ENCODE measurements around the gene GPR4.
"Not testable (repeated sequence)": the region's sequence is repeated elsewhere in the genome, so short reads cannot be mapped to it uniquely, and the experiment has no call there.

Gene GPR4

DNA sequence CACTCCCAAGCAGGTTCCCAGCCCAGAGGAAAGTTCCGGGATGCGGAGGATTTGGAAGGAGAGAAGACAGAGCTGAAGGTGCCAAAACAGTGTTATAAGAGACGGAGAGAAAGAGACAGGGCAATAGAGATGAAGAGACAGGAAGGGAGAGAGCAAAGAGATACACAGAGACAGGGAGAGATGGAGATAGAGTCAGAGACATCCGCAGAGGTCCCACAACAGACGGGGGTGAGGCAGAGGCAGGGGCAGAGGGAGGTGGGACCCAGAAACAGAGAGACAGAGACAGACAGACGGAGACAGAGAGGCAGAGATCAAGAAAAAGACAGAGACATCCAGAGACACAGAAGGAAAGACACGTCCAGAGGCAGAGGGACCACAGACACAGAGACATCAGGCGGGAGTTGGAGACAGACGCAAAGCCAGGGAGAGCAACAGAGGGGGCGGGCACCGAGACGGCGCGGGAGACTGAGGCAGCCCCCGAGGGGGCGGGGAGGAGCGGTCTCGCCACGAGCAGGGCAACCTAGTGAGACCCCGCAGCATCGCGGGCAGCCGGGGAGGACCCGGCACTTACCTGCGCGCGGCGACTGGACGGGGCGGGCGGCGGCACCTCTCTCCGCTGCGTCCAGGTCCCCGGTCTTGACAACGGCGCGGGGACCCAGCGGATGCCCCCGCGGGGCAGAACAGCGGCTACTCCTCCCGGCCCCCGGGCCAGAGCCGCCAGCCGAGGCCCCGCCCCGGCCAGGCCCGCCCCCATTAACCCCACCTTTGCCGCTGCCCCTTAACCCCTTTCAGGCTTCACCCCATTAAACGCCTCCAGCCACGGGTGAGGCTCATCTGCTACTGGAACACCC, at the start of gene GPR4:
GPR4 (minus strand) TSS at position 689 of the 851 bp plus-strand sequence. CDS start 10,346 bp downstream, outside the sequence.
- DNase-seq = peak; percentile 53

- no peak for DNase-seq
Measured at GRCh38 chr19:45650722-45651121, 48.7 kb upstream of the GPR4 start.

- no peak for DNase-seq
Measured at GRCh38 chr19:45646345-45646698, 44.3 kb upstream of the GPR4 start.

GRCh38 chr19:45645631-45646344, 43.8 kb upstream of the GPR4 start:
- DNase-seq = peak; percentile 96

DNA sequence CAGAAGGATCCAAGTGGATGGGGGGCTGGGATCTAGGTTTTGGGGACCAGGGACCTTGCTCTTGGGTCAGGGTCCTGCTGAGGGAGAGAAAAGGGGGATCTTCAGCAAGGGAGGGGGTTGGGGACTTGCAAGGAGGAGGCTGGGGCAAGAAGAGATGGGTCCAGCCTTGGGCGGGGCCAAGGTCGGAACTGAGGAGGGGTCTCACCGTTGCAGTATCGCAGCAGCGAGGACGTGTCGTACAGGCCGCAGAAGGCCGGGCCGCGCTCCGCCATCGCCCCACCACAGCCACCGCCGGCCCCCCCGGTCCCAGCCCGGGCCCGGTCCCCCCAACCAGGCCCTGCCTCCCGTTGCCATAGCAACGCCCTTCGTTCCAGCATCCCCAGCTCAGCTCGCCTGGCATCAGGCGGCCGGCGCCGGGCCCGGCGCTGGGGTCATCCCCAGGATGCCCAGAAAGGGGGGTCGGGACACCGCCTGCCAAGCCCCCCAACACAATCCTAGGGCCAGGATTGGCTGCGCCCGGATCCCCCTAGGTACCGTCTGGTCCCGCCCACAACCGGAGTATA, 43.1 kb upstream of the GPR4 start:
- DNase-seq = no peak

DNA sequence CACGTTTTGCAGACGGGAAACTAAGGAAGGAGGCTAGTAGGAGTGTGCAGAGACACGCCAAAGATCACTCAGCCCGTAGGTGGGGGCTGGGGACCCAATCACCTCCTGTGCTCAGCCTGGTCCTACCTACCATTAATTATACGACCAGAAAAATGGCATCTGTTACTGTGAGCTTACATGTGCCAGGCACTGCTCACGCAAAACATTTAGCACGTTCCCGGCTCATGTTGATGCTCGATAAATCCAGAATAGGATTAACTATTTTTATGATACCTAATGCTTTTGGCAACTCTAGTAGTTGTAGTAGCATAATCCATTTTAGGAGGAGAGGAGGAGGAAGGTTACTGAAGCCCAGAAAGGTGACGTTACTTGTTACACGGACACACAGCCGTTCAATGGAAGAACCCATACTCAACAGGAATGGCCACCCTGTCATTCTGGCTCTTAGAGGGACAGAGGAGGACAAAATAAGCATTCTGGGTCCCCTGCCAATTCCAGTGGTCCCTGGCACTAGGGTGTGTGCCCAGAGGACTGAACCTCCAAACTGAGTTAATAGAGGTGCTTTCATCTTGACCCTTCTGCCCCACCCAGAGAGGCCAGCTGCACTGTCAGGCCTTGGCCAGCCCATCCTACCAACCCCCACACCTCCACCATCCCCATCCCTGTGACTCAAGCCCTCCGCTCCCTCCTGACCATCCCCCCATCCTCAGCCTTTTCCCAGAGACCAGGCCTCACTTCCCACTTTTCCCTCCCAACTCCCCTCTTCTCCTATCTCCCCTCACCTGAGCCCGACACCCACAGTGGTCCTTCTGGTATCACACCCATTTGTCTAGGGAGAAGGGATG, 42.1 kb upstream of the GPR4 start:
- DNase-seq = peak; percentile 70

- peak; percentile 86 for DNase-seq
Measured at GRCh38 chr19:45643024-45643926, 41.3 kb upstream of the GPR4 start.

DNA sequence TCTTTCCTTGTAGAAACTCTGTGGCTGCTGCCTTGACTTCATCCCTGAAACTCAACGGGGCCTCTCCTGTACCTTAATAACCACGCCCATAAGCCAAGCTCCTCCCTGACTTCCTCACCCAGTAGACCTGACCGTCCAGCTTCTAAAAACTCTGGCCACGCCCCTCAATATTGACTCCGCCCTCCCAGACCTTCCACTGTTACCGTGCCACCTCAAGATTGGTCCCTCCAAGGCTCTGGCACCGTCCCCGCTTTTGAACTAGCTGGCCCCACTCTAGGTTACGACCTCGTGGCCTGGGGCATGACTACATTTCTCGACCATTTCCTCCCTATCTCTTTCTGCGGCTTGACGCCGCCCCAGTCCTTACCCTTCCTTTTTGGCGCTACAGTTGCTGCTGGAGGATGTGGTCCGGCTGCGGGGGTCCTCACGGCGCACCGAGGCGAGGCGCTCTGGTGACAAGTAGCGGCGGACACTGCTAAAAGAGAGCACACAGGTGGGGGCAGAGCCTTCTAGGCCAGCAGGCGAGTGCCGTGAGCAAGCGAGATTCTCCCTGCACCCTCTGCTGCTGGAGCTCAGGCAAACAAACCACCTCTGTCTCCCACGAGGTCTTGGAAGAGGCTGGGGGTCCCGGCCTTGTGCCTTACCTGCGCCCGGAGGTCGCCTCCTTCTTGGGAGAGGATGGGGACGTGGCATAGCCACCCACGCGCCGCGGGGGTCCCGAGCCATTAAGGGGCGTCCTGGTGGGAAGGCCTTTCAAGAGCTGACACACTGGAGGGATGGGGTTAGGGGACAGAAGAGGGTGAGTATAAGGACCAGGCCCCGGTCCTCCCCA, 39.5 kb upstream of the GPR4 start:
- DNase-seq = peak; percentile 95

DNA sequence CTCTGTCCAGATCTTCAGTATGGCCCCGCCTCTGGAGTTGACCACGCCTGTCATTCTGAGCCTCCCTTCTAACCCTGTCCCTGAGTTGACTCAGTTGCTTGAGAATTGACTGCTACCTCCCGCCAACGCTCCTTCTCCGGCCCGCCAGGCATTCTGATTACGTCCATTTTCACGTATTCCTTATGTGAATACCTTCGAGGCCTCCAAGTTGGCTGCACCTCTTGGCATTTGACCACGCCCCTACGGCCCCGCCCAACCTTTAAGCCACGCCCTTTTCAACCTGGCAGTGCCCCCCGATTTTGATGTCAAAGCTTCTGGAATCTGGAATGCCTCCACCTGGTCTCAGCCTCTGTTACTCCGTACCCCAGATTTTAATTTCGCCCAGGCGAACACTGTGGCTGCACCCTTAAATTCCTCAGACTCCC, 38.8 kb upstream of the GPR4 start:
- DNase-seq = no peak

DNA sequence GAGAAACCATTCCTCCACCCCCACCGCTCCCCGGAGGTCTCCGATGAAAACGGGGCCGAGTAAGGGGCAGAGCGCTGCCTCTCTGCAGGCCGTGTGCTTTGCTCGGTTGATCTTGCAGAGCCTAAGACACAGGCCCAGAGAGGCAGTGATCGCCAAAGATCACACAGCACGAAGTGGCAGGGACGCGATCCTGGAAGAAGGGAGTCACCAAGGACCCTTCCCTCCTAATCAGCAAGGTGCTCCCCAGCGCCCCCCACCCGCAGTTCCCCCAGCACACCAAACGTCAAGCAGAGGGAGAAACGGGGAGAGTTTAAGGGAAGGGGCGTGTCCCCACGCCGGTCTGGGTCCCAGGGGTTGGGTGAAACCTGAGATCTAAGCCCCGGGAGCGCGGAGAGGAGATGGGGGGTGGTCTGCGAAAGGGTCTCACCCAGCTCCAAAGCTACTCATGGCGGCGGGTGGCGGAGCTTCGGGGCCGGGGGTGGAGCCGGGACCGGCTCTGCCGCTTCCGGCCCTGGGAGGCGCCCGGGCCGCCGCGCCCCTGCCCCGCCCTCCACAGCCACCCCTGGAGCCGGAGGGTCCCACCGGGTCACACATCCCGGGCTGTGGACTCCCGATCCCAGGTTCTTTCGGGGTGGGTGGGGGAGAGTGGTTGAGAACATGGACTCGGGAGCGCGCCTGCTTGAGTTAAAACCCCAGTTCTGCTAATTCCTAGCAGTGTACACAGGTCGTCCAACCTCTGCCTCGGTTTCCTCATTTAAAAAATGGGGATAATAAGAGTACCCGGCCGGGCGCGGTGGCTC, 37.1 kb upstream of the GPR4 start, which contains the start of gene EML2:
EML2 (minus strand) TSS at position 468 of the 800 bp plus-strand sequence; CDS start at position 447, 21 bp downstream.
- DNase-seq = peak; percentile 74

- DNase-seq = no peak
Measured at GRCh38 chr19:45637890-45638667, 36.1 kb upstream of the GPR4 start.

GRCh38 chr19:45636902-45637301, 34.9 kb upstream of the GPR4 start:
- no peak for DNase-seq

DNA sequence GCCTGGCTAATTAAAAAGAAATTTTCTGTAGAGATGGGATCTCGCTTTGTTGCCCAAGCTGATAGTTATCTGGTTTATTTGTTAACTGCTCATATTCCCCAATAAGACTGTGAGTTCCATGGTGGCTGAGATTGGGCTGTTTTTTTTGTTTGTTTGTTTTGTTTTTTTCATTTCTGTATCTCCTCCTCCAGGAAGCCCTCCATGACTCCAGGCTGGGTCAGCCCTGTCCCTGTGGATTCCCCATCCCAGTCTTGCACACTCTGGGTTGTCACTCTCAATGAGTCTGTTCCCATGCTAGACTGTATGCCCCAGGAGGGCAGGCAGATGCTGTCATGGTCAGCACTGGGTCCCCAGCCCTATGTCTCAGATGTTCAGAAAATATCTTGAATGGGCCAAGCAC, 34.3 kb upstream of the GPR4 start:
- no peak for DNase-seq

DNA sequence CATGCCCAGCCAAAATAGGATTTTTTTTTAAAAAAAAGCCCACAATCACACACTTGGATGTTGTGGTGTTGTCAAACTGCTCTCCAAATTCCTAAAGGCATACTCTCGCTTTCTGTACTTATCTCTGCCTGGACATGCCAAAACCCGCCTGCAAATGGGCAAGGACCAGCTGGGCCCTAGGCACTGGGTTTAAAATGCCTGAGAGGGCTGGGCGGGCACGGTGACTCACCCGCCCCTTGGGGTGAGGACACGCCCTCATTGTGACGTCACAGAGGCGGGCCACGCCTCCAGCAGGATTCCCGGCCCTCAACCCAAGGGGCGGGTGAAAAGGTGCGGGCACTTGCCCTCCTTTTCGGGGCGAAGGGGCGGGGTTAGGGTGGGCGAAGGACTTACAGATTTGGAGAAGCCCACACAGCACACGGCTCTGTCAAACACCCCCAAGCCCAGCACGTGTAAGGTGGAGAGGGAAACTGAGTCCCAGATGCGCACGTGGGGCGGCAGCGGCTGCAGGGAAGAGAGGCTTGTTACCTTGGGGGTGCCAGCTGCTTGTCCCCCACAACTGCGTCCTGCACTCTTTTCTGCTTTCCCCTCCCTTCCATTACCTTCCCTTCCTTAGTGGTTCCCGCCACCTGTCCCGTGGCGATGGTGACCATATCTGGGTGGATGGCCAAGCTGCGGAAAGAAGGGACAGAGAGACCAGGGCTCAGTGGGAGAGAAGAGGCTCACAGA, 30.6 kb upstream of the GPR4 start:
- DNase-seq = peak; percentile 90

DNA sequence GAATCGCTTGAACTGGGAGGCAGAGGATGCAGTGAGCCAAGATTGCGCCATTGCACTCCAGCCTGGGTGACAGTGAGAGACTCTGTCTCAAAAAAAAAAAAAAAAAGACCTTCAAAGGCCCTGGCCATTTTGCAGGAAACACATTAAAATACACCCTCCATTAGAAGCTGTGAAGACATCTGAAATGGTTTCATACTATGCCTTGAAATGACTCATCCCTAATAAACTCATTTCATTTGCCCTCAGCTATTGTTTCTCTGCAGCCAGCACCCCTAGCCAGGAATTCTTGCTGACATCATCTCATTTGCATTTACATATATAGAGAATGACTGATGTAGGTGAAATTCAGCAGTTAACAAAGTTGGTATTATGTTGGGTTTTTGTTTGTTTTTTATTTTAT, 28.5 kb upstream of the GPR4 start:
- DNase-seq = peak; percentile 27

DNA sequence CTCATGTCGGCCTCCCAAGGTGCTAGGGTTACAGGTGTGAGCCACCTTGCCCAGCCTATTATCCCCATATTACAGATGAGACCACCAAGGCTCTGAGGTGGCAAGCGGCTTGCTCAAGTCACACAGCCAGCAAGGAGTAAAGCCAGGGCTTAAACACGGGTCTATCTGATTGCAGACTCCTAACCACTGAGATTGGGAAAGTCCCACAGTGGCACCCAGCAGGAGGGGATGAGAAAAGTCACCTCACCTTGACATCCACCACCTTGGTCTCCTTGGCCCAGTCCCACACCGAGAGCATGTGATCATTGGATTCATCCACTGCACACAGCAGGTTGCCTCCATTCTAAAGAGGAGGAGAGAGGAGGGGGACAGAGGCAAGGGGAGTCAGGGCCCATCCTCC, 27.7 kb upstream of the GPR4 start:
- DNase-seq = no peak

- DNase-seq = not testable (repeated sequence)
Measured at GRCh38 chr19:45628219-45628618, 26.2 kb upstream of the GPR4 start.

DNA sequence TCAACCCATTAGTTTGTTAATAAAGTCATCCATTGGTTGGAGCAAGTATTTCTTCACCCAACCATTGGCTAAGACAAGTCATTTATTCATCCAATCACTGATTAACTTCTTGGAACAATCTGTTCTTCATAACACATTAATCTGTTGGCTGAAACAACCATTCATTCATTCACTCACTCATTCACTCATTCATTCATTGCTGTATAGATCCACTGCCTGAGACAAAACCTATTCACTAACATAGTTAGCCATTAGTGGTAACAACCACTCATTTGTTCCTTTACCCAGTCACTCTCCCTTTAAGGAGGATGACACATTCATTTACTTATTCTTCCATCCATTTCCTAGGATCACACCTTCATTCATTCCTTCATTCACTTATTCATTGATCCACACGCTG, 22.0 kb upstream of the GPR4 start:
- no peak for DNase-seq
